ENCODE measurements around the gene RPH3AL. TPM values are rescaled to one million over a fixed set of nuclear protein-coding genes. Genes with fewer than 3 reads are reported as not detected.

The RPH3AL gene
- total and polyA plus RNA-seq, 2 of the 8 experiments (the other 6 are each of a cell fraction or from before 2014, with no cell fraction given): 5.6 to 5.8 TPM

DNA sequence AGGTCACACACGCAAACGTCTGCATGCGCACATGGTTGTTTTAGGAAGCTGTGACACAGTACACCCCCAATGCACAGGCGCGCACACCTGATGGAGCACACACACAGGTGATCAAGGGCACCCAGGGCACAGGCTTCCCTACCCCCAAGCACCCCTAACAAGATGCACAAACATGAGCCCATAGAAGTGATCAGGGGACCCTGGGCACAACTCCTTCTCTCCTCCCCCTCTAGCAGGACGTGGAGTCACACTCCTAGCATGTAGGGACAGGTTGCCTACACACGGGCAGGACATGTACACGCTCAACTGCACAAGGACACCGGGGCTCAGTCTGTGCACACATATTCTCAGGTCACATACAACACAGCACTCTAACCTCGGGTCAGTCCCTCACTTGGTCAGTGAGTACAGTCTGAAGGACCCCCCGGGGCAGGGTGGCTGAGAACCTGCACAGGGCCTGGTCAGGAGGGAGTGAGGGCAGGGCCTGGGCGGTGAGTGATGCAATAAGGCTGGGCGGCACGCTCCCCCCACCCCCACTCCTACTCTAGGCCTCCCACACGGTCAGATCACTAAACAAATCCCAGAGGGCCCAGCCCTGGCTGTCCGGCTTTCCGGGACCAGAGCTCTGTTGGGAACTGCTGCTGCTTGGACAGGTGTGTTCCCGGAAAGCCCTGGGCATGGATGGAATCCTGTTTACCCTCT, 170.4 kb downstream of the RPH3AL start:
- H2BK15ac ChIP-seq (ENCODE audit: low read length): peak overlapping the region; percentile 34; the same call in 1 of the 2 replicates
- WGBS, 2 experiments (ENCODE audit: extremely low coverage in 1 of 2, insufficient coverage in 1 of 2, insufficient read length in 1 of 2, insufficient replicate concordance in 2 of 2, low coverage in 1 of 2, low lambda C conversion rate in 2 of 2, missing lambda C conversion rate in 1 of 2): 68% methylated on average over 18 of the region's 18 CpGs; no CpG with 5 or more reads in 1 of the 2 experiments
- no peak overlapping the region for H3K23ac ChIP-seq (ENCODE audit: insufficient read length)
- H4K91ac ChIP-seq (replicated peaks; ENCODE audit: insufficient read length, low read length): no peak overlapping the region
- no peak overlapping the region for H2BK120ac ChIP-seq (replicated peaks; ENCODE audit: low read depth, low read length)
- H3K4me3 ChIP-seq (ENCODE audit: extremely low read depth in 1 of 4, insufficient read depth in 2 of 4, low read depth in 3 of 4, low read length in 4 of 4): peak overlapping the region; percentile 34 to 58 (median 38); a peak in 6 of 8 replicates
- no peaks in the 10 kb centered on the region for H3K79me1 ChIP-seq (ENCODE audit: low read depth, low read length)
- no peaks in the 10 kb centered on the region for H4K20me1 ChIP-seq (replicated peaks in 1 of 2; ENCODE audit: control insufficient read depth in 1 of 2, insufficient read depth in 2 of 2, low read length in 2 of 2)
- H3K4me2 ChIP-seq (ENCODE audit: insufficient read depth in 1 of 2, low read depth in 2 of 2, low read length in 2 of 2): peak overlapping the region; percentile 68 to 77
- H3K27me3 ChIP-seq (replicated peaks in 1 of 4; ENCODE audit: control insufficient read depth in 3 of 4, extremely low read depth in 1 of 4, insufficient read depth in 3 of 4, low read length in 3 of 4): peaks cover 19 to 62% (median 42%) of the 10 kb centered on the region in 4 experiments
- peak overlapping the region; percentile 89; the same call in 1 of the 2 replicates for H2AK5ac ChIP-seq (ENCODE audit: low read depth, low read length)
- H2AFZ ChIP-seq (ENCODE audit: low read length): peak overlapping the region; percentile 78; the same call in 1 of the 2 replicates
- peak overlapping the region; percentile 93; the same call in 1 of the 2 replicates for H2BK20ac ChIP-seq (ENCODE audit: low read length)
- H3K36me3 ChIP-seq (ENCODE audit: control insufficient read depth in 2 of 4, insufficient read depth in 4 of 4, low read length in 3 of 4): no peaks in the 10 kb centered on the region
- no peak overlapping the region for H3K27ac ChIP-seq (ENCODE audit: low read depth, low read length)
- FAIRE-seq (no peak), DNase-seq (ENCODE audit: low read depth in 1 of 2, low spot score in 2 of 2) (no peak)
- H2BK12ac ChIP-seq (ENCODE audit: low read depth, low read length): peak overlapping the region; percentile 96
- H3K56ac ChIP-seq (replicated peaks; ENCODE audit: insufficient read length, low read depth, low read length): no peak overlapping the region
- CTCF ChIA-PET (ENCODE audit: partially characterized antibody): interaction anchor here (1.1 to 2.2 kb wide), 4 partner anchors 17 to 194 kb away, joined by 4 to 7 read pairs (median 4); no protein-coding TSS in a partner anchor
- H3K18ac ChIP-seq (ENCODE audit: extremely low read depth, low read length): peak overlapping the region; percentile 75
- H4K5ac ChIP-seq (ENCODE audit: insufficient read length, low read depth, low read length): no peak overlapping the region
- POLR2A ChIA-PET (ENCODE audit: partially characterized antibody): interaction anchor here (0.6 to 1.9 kb wide), 6 partner anchors 12 to 123 kb away, joined by 3 to 6 read pairs (median 4); no protein-coding TSS in a partner anchor
- peak overlapping the region; percentile 9 for H3K4ac ChIP-seq (replicated peaks; ENCODE audit: insufficient read length, low read depth, low read length)
- no peak overlapping the region; a peak in 2 of 7 replicates for H3K9ac ChIP-seq (replicated peaks in 1 of 4; ENCODE audit: extremely low read depth in 1 of 4, low read depth in 3 of 4, low read length in 3 of 4)
- peaks cover 9% of the 10 kb centered on the region; the same call in 1 of the 2 replicates for H3K23me2 ChIP-seq (ENCODE audit: low read depth, low read length)
- no peaks in the 10 kb centered on the region for H3K79me2 ChIP-seq (ENCODE audit: control insufficient read depth in 1 of 2, insufficient read depth in 2 of 2, low read length in 2 of 2)
- H3K9me3 ChIP-seq (ENCODE audit: insufficient read depth in 2 of 2, low read depth in 1 of 2, low read length in 1 of 2): no peaks in the 10 kb centered on the region
- peak overlapping the region; percentile 62 for H4K8ac ChIP-seq (ENCODE audit: extremely low read depth, insufficient read depth, low read length)
- H3K4me1 ChIP-seq (replicated peaks in 1 of 4; ENCODE audit: control insufficient read depth in 3 of 4, insufficient read depth in 4 of 4, low read length in 3 of 4): peaks cover 6 to 16% (median 12%) of the 10 kb centered on the region in 4 experiments
- H3K14ac ChIP-seq (ENCODE audit: insufficient read length): no peak overlapping the region
- peak; percentile 76 for TF ChIP-seq CEBPB (IDR thresholded peaks at IDR 0.05; ENCODE audit: low read depth, low read length)
- TF ChIP-seq, protein P1, sequence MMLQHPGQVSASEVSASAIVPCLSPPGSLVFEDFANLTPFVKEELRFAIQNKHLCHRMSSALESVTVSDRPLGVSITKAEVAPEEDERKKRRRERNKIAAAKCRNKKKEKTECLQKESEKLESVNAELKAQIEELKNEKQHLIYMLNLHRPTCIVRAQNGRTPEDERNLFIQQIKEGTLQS (IDR thresholded peaks at IDR 0.05; ENCODE audit: insufficient read depth, low read depth, low read length): 0 out of 2 replicates have a peak, but pooled peaks have one; percentile 7
- TF ChIP-seq CTBP2 (IDR thresholded peaks at IDR 0.05; ENCODE audit: borderline replicate concordance, insufficient read depth, insufficient read length, low read length): no peak
- no peak overlapping the region for H2BK5ac ChIP-seq (ENCODE audit: low read depth, low read length)

Data from H1 (cell line).